ENCODE measurements around the gene ATAD5. TPM values are rescaled to one million over a fixed set of nuclear protein-coding genes. Genes with fewer than 3 reads are reported as not detected.

ATAD5 gene
- polyA plus RNA-seq, 1 donor (not counting 4 experiments of a cell fraction or from before 2014, with no cell fraction given) = 2.2 TPM

DNA sequence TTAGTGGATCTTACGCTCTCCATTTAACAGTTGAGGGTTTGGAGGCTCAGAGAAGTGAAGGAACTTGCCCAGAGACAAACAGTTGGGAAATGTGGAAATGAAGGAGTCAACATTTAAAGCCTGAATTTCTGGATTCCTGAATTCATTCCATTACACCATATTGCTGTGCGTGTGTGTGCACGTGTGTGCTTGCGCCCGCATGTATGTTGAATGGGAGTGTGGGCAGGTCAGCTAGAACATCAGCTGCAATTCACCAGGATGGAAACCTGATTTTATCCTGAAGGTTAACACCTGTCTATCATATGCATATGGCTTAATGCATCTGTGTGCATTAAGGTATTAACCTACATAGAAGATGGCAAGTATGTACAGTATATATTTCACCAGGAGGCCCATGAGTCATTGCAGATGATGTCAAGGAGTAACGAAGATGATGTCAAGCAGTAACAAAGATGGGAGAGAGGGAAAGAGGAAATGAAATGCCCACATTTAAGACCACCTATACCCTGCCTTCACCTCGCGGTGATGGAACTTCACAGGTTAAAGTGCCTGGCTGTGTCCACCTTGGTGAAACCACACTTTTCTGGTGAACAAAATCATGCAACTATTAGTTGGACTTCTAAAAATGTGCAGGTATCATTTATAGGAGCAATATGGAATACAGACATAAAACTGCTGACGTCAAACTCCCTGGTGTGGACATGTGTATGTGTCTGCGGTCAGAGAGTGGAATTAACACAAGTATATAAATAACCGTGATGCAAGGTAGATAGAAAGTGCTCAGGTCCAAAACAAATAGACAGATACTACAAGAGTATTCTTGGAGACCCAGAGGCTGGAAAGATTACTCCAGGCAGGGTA, 89.1 kb downstream of the ATAD5 start:
- Histone ChIP-seq H3K27me3 (ENCODE audit: control insufficient read depth, extremely low read depth, insufficient read depth, low read length) (peaks cover 38% of the 10 kb centered on the region), H3K9me3 (ENCODE audit: control insufficient read depth, low read depth, low read length) (no peaks in the 10 kb centered on the region), H3K27ac (ENCODE audit: control insufficient read depth, insufficient read depth, low read length) (no peak overlapping the region), H3K36me3 (ENCODE audit: control insufficient read depth in 2 of 2, extremely low read depth in 1 of 2, insufficient read depth in 2 of 2, low read length in 2 of 2) (no peaks in the 10 kb centered on the region), H4K20me1 (ENCODE audit: control insufficient read depth, extremely low read depth, insufficient read depth, low read length) (no peaks in the 10 kb centered on the region), H3K9ac (ENCODE audit: control insufficient read depth, extremely low read depth, insufficient read depth, low read length) (no peak overlapping the region), H3K79me2 (ENCODE audit: control insufficient read depth, insufficient read depth, low read length) (no peaks in the 10 kb centered on the region), H3K4me2 (ENCODE audit: control insufficient read depth, extremely low read depth, insufficient read depth, low read depth, low read length) (peak overlapping the region; percentile 78), H3K9me1 (ENCODE audit: control insufficient read depth, extremely low read depth, insufficient read depth, low read length) (no peaks in the 10 kb centered on the region), H3K4me1 (ENCODE audit: control insufficient read depth, extremely low read depth, insufficient read depth, low read length) (peaks cover 4% of the 10 kb centered on the region), H2AFZ (ENCODE audit: control insufficient read depth, low read length) (no peak overlapping the region), H3K4me3 (ENCODE audit: control insufficient read depth in 2 of 3, extremely low read depth in 1 of 3, insufficient read depth in 2 of 3, low read depth in 1 of 3, low read length in 3 of 3) (no peak overlapping the region)
- dilution Hi-C loops (cut with MboI; ENCODE audit: extremely low pct_ligation_motif_present, low sequenced_read_pairs) = no loop called here
- TF ChIP-seq, protein P1, sequence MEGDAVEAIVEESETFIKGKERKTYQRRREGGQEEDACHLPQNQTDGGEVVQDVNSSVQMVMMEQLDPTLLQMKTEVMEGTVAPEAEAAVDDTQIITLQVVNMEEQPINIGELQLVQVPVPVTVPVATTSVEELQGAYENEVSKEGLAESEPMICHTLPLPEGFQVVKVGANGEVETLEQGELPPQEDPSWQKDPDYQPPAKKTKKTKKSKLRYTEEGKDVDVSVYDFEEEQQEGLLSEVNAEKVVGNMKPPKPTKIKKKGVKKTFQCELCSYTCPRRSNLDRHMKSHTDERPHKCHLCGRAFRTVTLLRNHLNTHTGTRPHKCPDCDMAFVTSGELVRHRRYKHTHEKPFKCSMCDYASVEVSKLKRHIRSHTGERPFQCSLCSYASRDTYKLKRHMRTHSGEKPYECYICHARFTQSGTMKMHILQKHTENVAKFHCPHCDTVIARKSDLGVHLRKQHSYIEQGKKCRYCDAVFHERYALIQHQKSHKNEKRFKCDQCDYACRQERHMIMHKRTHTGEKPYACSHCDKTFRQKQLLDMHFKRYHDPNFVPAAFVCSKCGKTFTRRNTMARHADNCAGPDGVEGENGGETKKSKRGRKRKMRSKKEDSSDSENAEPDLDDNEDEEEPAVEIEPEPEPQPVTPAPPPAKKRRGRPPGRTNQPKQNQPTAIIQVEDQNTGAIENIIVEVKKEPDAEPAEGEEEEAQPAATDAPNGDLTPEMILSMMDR (optimal IDR thresholded peaks at IDR 0.05 in 1 of 3, IDR thresholded peaks at IDR 0.05 in 1 of 3, conservative IDR thresholded peaks at IDR 0.05 in 1 of 3; ENCODE audit: extremely low read depth in 1 of 3, insufficient read depth in 2 of 3, low read length in 3 of 3) = no peak
- TF ChIP-seq EZH2 (IDR thresholded peaks at IDR 0.05; ENCODE audit: low read length) = no peak
- FAIRE-seq (peak; percentile 39), DNase-seq (ENCODE audit: low read depth, low spot score) (no peak)

- peaks cover 38% of the 10 kb centered on the region for H3K27me3 ChIP-seq (ENCODE audit: control insufficient read depth, extremely low read depth, insufficient read depth, low read length)
Measured at GRCh38 chr17:30921544-30922196, 89.9 kb downstream of the ATAD5 start, which contains the start of gene ADAP2. ADAP2 (plus strand) TSS chr17:30921945; CDS start chr17:30922015, 70 bp downstream.

More at GRCh38 chr17:30921544-30922196, 89.9 kb downstream of the ATAD5 start, which contains the start of gene ADAP2:
- no peaks in the 10 kb centered on the region for H3K79me2 ChIP-seq (ENCODE audit: control insufficient read depth, insufficient read depth, low read length)
- TF ChIP-seq, protein P1 (optimal IDR thresholded peaks at IDR 0.05 in 1 of 3, IDR thresholded peaks at IDR 0.05 in 1 of 3, conservative IDR thresholded peaks at IDR 0.05 in 1 of 3; ENCODE audit: extremely low read depth in 1 of 3, insufficient read depth in 2 of 3, low read length in 3 of 3) = no peak
- peak; percentile 72 for TF ChIP-seq EZH2 (IDR thresholded peaks at IDR 0.05; ENCODE audit: low read length)
- no peak for FAIRE-seq
- dilution Hi-C loops (cut with MboI; ENCODE audit: extremely low pct_ligation_motif_present, low sequenced_read_pairs) = no loop called here
- peak within 1 kb of the TSS; percentile 29 for H2AFZ ChIP-seq (ENCODE audit: control insufficient read depth, low read length)
- no peaks in the 10 kb centered on the region for H4K20me1 ChIP-seq (ENCODE audit: control insufficient read depth, extremely low read depth, insufficient read depth, low read length)
- H3K4me2 ChIP-seq (ENCODE audit: control insufficient read depth, extremely low read depth, insufficient read depth, low read depth, low read length) = peak within 1 kb of the TSS; percentile 78
- H3K4me1 ChIP-seq (ENCODE audit: control insufficient read depth, extremely low read depth, insufficient read depth, low read length) = peaks cover 4% of the 10 kb centered on the region
- DNase-seq (ENCODE audit: low read depth, low spot score) = no peak
- no peaks in the 10 kb centered on the region for H3K9me3 ChIP-seq (ENCODE audit: control insufficient read depth, low read depth, low read length)
- no peak within 1 kb of the TSS for H3K27ac ChIP-seq (ENCODE audit: control insufficient read depth, insufficient read depth, low read length)
- no peaks in the 10 kb centered on the region for H3K9me1 ChIP-seq (ENCODE audit: control insufficient read depth, extremely low read depth, insufficient read depth, low read length)
- peak within 1 kb of the TSS; percentile 32 to 56 (median 48) for H3K4me3 ChIP-seq (ENCODE audit: control insufficient read depth in 2 of 3, extremely low read depth in 1 of 3, insufficient read depth in 2 of 3, low read depth in 1 of 3, low read length in 3 of 3)
- H3K36me3 ChIP-seq (ENCODE audit: control insufficient read depth in 2 of 2, extremely low read depth in 1 of 2, insufficient read depth in 2 of 2, low read length in 2 of 2) = no peaks in the 10 kb centered on the region
- no peak within 1 kb of the TSS for H3K9ac ChIP-seq (ENCODE audit: control insufficient read depth, extremely low read depth, insufficient read depth, low read length)
